PFSK-1 (cell line): ENCODE data around the gene OTUD3.

Source experiments
- POLR2AphosphoS5 ChIP-seq: IDR thresholded peaks from 2 replicates; pipeline ENCODE4 v1.6.1; 2012; ENCODE audit warnings: low read depth, mild to moderate bottlenecking, control low read depth, low read length, moderate library complexity
- SIN3A ChIP-seq: IDR thresholded peaks from 2 replicates; pipeline ENCODE4 v1.6.1; 2012; ENCODE audit warnings: mild to moderate bottlenecking, low read length, moderate library complexity, borderline replicate concordance; ENCODE audit not compliant: insufficient read depth
- TF ChIP-seq, protein P1 (sequence below), 2 experiments: IDR thresholded peaks; 2 replicates each; pipeline versions ENCODE4 v1.6.1 to v1.8.0; 2011 to 2012; ENCODE audit warnings: low read depth in 2 of 2, low read length in 2 of 2, control low read depth in 1 of 2, inconsistent platforms in 1 of 2, mild to moderate bottlenecking in 1 of 2, moderate library complexity in 1 of 2; ENCODE audit not compliant: insufficient read depth in 1 of 2

DNA sequence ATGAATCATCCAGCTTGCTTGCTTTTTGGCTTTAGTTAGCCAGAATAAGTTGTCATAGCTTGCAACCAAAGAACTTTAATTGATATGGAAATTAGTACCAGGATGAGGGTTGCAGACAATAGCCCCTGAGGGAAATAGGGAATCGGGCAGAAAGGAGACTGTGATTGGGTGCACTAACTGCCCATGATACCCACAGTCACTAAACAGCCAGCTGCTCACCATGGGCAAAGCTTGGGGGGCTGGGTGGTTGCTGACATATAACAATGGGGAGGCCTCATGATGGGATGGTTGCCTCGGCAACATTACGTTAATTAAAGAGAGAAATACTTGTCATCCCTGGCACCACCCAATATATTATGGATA is 59.0 kb downstream of the OTUD3 start:
- no peak for TF ChIP-seq POLR2AphosphoS5
- no peak for TF ChIP-seq SIN3A
- TF ChIP-seq, protein P1, sequence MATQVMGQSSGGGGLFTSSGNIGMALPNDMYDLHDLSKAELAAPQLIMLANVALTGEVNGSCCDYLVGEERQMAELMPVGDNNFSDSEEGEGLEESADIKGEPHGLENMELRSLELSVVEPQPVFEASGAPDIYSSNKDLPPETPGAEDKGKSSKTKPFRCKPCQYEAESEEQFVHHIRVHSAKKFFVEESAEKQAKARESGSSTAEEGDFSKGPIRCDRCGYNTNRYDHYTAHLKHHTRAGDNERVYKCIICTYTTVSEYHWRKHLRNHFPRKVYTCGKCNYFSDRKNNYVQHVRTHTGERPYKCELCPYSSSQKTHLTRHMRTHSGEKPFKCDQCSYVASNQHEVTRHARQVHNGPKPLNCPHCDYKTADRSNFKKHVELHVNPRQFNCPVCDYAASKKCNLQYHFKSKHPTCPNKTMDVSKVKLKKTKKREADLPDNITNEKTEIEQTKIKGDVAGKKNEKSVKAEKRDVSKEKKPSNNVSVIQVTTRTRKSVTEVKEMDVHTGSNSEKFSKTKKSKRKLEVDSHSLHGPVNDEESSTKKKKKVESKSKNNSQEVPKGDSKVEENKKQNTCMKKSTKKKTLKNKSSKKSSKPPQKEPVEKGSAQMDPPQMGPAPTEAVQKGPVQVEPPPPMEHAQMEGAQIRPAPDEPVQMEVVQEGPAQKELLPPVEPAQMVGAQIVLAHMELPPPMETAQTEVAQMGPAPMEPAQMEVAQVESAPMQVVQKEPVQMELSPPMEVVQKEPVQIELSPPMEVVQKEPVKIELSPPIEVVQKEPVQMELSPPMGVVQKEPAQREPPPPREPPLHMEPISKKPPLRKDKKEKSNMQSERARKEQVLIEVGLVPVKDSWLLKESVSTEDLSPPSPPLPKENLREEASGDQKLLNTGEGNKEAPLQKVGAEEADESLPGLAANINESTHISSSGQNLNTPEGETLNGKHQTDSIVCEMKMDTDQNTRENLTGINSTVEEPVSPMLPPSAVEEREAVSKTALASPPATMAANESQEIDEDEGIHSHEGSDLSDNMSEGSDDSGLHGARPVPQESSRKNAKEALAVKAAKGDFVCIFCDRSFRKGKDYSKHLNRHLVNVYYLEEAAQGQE (IDR thresholded peaks at IDR 0.05; ENCODE audit: insufficient read depth in 1 of 2, low read depth in 2 of 2, low read length in 2 of 2) = no peak
